Fibroblast of lung (primary cell): ENCODE measurements around the gene ZNF888. TPM values are rescaled to one million over a fixed set of nuclear protein-coding genes. Genes with fewer than 3 reads are reported as not detected.
"Not testable (repeated sequence)": the region's sequence is repeated elsewhere in the genome, so short reads cannot be mapped to it uniquely, and the experiment has no call there.

ENCODE experiments used
- DNase-seq, 2 donors: peaks; one replicate each; pipeline versions ENCODE4 v3.0.0 to v3.0.0-alpha.2; 2010; ENCODE audit warnings: low read depth in 2 of 2
- H2AFZ ChIP-seq: 2 replicates; pipeline ENCODE4 v1.5.1; 2012; ENCODE audit warnings: low read length, control low read depth, inconsistent platforms
- H3K27ac ChIP-seq: 2 replicates; pipeline ENCODE4 v1.5.1; 2011; ENCODE audit warnings: low read length, control low read depth; ENCODE audit not compliant: insufficient read depth
- H3K27me3 ChIP-seq: 2 replicates; pipeline ENCODE4 v1.5.1; 2011; ENCODE audit warnings: mild to moderate bottlenecking, low read length; ENCODE audit not compliant: control insufficient read depth, insufficient read depth
- H3K36me3 ChIP-seq: 2 replicates; pipeline ENCODE4 v1.5.1; 2011; ENCODE audit warnings: low read length; ENCODE audit not compliant: control insufficient read depth, insufficient read depth
- H3K4me1 ChIP-seq: 2 replicates; pipeline ENCODE4 v1.5.1; 2011; ENCODE audit warnings: low read length; ENCODE audit not compliant: control insufficient read depth, insufficient read depth; ENCODE audit errors: extremely low read depth
- H3K4me2 ChIP-seq: 2 replicates; pipeline ENCODE4 v1.5.1; 2011; ENCODE audit warnings: low read length, control low read depth; ENCODE audit not compliant: insufficient read depth; ENCODE audit errors: extremely low read depth
- H3K4me3 ChIP-seq, 4 experiments: fragments of 200-600 bp in 1 of 4; sonication (generic) in 1 of 4; replicated peaks in 1 of 4; 2 replicates each; pipeline ENCODE4 v1.5.1; 2011 to 2016; ENCODE audit warnings: low read length in 4 of 4, low read depth in 3 of 4, mild to moderate bottlenecking in 3 of 4, control low read depth in 2 of 4, inconsistent platforms in 1 of 4, mixed read lengths in 1 of 4; ENCODE audit not compliant: insufficient read depth in 1 of 4; ENCODE audit errors: control extremely low read depth in 1 of 4
- H3K79me2 ChIP-seq: 2 replicates; pipeline ENCODE4 v1.5.1; 2012; ENCODE audit warnings: mild to moderate bottlenecking, low read length, inconsistent platforms; ENCODE audit not compliant: control insufficient read depth, insufficient read depth
- H3K9ac ChIP-seq: 2 replicates; pipeline ENCODE4 v1.5.1; 2011; ENCODE audit warnings: mild to moderate bottlenecking, low read length, control low read depth; ENCODE audit not compliant: insufficient read depth
- H3K9me3 ChIP-seq: 2 replicates; pipeline ENCODE4 v1.5.1; 2012; ENCODE audit warnings: low read depth, low read length; ENCODE audit not compliant: control insufficient read depth, insufficient read depth
- H4K20me1 ChIP-seq: 2 replicates; pipeline ENCODE4 v1.5.1; 2011; ENCODE audit warnings: low read length; ENCODE audit not compliant: control insufficient read depth, insufficient read depth; ENCODE audit errors: extremely low read depth
- EZH2 ChIP-seq: IDR thresholded peaks from 2 replicates; pipeline ENCODE4 v1.5.1; 2012; ENCODE audit warnings: low read length, control low read depth, mild to moderate bottlenecking; ENCODE audit errors: missing control alignments
- polyA plus RNA-seq, 2 donors: library from polyadenylated mRNA; depleted of rRNA in 1 of 2; stranded (reverse) in 1 of 2; unstranded in 1 of 2; fragments of >200 nt; gene quantifications; 2 replicates each; pipeline ENCODE4 v1.2.1, GENCODE V29; 2011 to 2012; ENCODE audit warnings: missing spikeins in 1 of 2
- total RNA-seq: library from RNA; depleted of rRNA; stranded (reverse); fragments of >200 nt; gene quantifications from 2 replicates; pipeline ENCODE4 v1.2.1, GENCODE V29; 2014
- TF ChIP-seq, protein P1 (sequence below), 2 donors: IDR thresholded peaks in 1 of 2; conservative IDR thresholded peaks in 1 of 2; 1 replicate in 1 of 2; 2 replicates in 1 of 2; pipeline ENCODE4 v1.5.1; 2011 to 2012; ENCODE audit warnings: low read length in 2 of 2, control low read depth in 1 of 2, inconsistent platforms in 1 of 2, low read depth in 1 of 2, mild to moderate bottlenecking in 1 of 2

Gene ZNF888
- total and polyA plus RNA-seq, 2 donors (not counting 1 experiment from before 2014, with no cell fraction given): 1.6 to 4.3 TPM

DNA sequence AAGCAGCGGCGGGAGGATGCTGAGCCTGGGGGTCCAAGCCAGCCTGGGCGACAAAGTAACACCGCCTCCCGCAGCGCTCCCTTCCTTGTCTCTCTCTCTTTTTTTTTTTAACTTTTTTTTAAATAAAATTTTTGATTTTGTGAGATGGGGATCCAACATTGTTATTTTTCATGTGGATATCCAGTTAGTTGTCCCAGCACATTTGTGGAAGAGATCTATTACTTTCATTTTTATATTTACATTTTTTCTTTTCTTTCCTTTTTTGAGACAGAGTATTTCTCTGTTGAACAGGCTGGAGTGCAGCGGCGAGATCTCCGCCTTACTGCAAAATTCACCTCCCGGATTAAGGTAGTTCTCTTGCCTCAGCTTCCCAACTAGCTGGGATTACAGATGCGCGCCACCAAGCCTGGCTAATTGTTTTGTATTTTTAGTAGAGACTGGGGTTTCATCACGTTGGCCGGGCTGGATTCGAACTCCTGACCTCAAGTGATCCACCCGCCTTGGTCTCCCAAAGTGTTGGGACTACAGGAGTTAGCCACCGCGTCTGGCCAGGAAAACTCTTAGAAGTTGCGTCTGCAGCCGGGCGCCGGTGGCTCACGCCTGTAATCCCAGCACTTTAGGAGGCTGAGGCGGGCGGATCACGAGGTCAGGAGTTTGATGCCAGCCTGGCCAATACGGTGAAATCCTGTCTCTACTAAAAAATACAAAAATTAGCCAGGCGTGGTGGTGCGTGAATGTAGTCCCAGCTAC lies 20.1 kb upstream of the ZNF888 start:
- Histone ChIP-seq H3K27ac (peak overlapping the region; percentile 64), H3K9me3 (no peaks in the 10 kb centered on the region), H3K36me3 (no peaks in the 10 kb centered on the region), H3K79me2 (no peaks in the 10 kb centered on the region), H3K4me3 (peak overlapping the region; percentile 55 to 90 (median 71)), H3K4me2 (peak overlapping the region; percentile 87), H3K9ac (peak overlapping the region; percentile 50), H3K4me1 (peaks cover 2% of the 10 kb centered on the region), H3K27me3 (no peaks in the 10 kb centered on the region), H2AFZ (peak overlapping the region; percentile 91), H4K20me1 (no peaks in the 10 kb centered on the region)
- TF ChIP-seq EZH2: no peak
- TF ChIP-seq, protein P1, sequence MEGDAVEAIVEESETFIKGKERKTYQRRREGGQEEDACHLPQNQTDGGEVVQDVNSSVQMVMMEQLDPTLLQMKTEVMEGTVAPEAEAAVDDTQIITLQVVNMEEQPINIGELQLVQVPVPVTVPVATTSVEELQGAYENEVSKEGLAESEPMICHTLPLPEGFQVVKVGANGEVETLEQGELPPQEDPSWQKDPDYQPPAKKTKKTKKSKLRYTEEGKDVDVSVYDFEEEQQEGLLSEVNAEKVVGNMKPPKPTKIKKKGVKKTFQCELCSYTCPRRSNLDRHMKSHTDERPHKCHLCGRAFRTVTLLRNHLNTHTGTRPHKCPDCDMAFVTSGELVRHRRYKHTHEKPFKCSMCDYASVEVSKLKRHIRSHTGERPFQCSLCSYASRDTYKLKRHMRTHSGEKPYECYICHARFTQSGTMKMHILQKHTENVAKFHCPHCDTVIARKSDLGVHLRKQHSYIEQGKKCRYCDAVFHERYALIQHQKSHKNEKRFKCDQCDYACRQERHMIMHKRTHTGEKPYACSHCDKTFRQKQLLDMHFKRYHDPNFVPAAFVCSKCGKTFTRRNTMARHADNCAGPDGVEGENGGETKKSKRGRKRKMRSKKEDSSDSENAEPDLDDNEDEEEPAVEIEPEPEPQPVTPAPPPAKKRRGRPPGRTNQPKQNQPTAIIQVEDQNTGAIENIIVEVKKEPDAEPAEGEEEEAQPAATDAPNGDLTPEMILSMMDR (conservative IDR thresholded peaks at IDR 0.05 in 1 of 2, IDR thresholded peaks at IDR 0.05 in 1 of 2; ENCODE audit: low read depth in 1 of 2, low read length in 2 of 2): no peak
- DNase-seq: no peak

DNA sequence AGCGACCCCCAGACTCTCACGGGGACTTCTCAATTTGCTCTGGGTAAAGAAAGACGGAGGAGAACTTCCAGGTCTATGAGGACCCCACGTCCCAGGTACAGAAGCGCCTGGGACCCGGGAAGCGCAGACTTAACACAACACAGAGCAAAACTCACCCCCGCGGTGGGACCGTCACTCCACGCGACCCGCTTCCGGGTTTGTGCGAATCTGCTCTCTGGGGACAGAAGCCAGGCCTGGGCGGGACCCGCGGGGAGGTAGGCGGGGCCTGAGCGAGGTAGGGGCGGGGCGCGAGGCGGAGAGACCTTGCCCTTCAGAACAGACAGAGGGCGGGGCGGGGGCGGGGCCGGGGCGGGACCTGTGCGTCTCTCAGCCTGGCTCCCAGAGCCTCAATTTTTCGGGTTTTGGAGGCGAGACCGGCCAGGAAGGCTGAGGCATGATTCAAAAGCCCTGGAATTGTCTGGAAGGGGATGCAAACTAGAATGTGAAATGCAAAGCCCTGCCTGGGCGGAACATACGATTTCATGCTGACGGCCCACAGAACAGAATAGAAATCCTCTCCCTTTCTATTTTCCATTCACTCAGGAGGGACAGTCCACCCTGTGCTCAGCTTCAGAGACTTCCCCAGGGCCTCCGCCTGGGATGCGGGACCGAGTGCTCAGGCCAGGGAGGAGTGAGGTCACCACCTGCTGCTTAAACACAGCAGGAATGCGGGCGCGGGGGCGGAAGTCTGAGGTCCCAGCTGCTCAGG lies 19.3 kb upstream of the ZNF888 start:
- Histone ChIP-seq H4K20me1 (no peaks in the 10 kb centered on the region), H3K9ac (peak overlapping the region; percentile 65), H3K27ac (peak overlapping the region; percentile 76), H3K4me1 (peaks cover 2% of the 10 kb centered on the region), H3K36me3 (no peaks in the 10 kb centered on the region), H3K9me3 (no peaks in the 10 kb centered on the region), H3K27me3 (no peaks in the 10 kb centered on the region), H3K4me3 (peak overlapping the region; percentile 86 to 95 (median 88)), H2AFZ (peak overlapping the region; percentile 91), H3K4me2 (peak overlapping the region; percentile 87), H3K79me2 (no peaks in the 10 kb centered on the region)
- TF ChIP-seq, protein P1 (conservative IDR thresholded peaks at IDR 0.05 in 1 of 2, IDR thresholded peaks at IDR 0.05 in 1 of 2; ENCODE audit: low read depth in 1 of 2, low read length in 2 of 2): no peak
- TF ChIP-seq EZH2: no peak
- DNase-seq: peak; percentile 77 to 81

DNA sequence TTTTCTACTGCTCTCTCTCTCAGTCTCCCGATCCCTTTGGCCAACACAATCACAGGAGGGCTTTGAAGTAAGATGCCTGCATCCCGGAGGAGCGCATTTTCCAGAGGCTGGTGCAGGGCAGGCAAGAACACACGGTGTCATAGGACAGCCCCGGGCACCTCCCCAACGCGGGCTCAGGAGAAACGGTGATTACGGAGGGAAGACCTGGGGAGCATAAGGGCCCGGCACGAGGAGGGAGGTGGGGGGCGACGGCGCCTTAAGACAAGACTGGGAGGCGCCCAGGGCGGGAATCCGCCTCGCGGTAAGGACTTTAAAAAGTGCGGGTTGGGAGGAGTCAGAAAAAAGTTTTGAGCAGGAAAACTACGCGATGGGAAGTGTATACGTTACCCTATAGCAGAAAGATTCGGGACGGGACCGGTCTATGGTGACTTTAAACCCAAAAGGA lies 18.7 kb upstream of the ZNF888 start:
- Histone ChIP-seq H3K4me3 (peak overlapping the region; percentile 86 to 95 (median 88)), H4K20me1 (no peaks in the 10 kb centered on the region), H3K36me3 (no peaks in the 10 kb centered on the region), H2AFZ (peak overlapping the region; percentile 84), H3K27me3 (no peaks in the 10 kb centered on the region), H3K27ac (peak overlapping the region; percentile 76), H3K79me2 (no peaks in the 10 kb centered on the region), H3K9me3 (no peaks in the 10 kb centered on the region), H3K4me2 (peak overlapping the region; percentile 72), H3K9ac (peak overlapping the region; percentile 65), H3K4me1 (peaks cover 2% of the 10 kb centered on the region)
- TF ChIP-seq, protein P1 (conservative IDR thresholded peaks at IDR 0.05 in 1 of 2, IDR thresholded peaks at IDR 0.05 in 1 of 2; ENCODE audit: low read depth in 1 of 2, low read length in 2 of 2): no peak
- no peak for TF ChIP-seq EZH2
- DNase-seq: peak; percentile 23 to 29

DNA sequence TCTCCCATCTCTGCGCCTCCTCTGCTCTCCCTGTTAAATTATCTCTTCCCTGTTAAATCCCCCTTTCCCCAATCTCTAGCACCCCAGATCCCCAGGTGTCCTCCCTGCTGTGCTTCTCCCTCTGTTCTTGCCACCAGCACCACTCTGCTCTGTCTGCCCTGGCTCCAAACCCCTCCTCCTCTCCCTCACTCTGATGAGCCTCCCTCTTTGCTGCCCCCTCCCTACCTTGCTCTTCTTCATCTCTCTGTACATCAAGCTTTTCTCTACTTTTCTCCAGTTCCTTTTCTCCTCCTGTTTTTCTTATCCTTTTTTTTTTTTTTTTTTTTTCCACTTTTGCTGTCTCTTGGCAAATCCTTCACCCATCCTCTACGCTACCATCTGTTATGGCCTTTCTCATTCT lies 18.3 kb upstream of the ZNF888 start:
- H3K9ac ChIP-seq, H3K36me3 ChIP-seq, DNase-seq, H3K27ac ChIP-seq, H4K20me1 ChIP-seq, H3K4me1 ChIP-seq, H3K79me2 ChIP-seq, H3K9me3 ChIP-seq, H2AFZ ChIP-seq, H3K27me3 ChIP-seq: not testable (repeated sequence)
- peak overlapping the region; percentile 72 for H3K4me2 ChIP-seq
- peak overlapping the region; percentile 86 to 95 (median 88) for H3K4me3 ChIP-seq
